Measurements from ENCODE around the gene DDAH1.
"Not testable (repeated sequence)": the region's sequence is repeated elsewhere in the genome, so short reads cannot be mapped to it uniquely, and the experiment has no call there.

Gene DDAH1

DNA sequence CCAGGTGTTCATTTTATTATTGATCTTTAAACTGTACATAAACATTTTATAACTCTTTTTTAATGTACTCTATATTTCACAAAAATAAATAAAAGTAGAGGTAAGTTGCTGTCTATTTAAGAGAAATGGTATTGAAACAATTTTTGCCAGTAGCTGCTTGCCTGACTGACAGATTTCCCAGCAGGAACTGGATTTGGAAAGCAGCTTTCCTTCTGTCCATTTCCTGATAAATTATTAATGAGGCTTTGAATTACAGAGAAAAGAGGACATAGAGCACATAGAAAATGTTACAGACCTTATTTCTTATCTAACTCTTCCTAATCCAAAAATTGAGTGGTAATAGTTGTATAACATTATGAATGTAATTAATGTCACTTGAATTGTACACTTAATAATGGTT lies 108.8 kb downstream of the DDAH1 start:
- DNase-seq: no peak

GRCh38 chr1:85352055-85352454 lies 112.9 kb downstream of the DDAH1 start:
- DNase-seq: no peak

- no peak for DNase-seq
These were observed 113.6 kb downstream of the DDAH1 start for GRCh38 chr1:85351202-85351828.

GRCh38 chr1:85349224-85349623 lies 115.7 kb downstream of the DDAH1 start:
- no peak for DNase-seq

- DNase-seq: no peak
These were observed 117.1 kb downstream of the DDAH1 start for GRCh38 chr1:85347908-85348307.

- not testable (repeated sequence) for DNase-seq
These were observed 117.7 kb downstream of the DDAH1 start for GRCh38 chr1:85347275-85347674.

- no peak for DNase-seq
These were observed 120.7 kb downstream of the DDAH1 start for GRCh38 chr1:85344256-85344694.

DNA sequence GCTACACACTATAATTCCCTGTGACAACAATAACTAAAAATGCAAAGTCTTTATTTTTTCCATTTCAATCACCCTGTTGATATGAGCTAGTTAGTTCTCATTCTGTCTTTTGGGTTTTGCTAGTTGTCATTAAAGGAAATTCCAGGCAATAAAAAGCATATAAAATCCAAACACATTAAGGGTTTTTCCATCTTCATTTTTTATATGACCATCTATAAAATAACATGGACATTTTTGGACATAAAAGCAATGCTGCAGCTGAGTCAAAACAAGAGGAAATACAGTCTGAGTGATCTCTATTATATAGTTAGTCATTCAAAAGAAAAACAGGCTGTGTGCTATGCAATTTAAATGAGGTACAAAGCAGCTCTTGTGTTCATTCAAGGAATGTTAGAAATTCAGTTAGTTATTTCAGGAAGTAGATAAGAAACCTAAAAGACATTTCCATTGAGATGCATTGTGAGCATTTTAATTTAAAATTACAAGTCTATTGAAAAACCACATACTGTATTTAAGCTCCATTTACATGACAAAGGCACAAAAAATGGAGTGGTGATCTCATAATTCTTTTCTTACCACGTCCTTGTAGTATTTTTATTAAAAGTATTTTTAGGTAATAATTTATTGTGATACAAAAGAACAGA lies 121.2 kb downstream of the DDAH1 start:
- no peak for DNase-seq

DNA sequence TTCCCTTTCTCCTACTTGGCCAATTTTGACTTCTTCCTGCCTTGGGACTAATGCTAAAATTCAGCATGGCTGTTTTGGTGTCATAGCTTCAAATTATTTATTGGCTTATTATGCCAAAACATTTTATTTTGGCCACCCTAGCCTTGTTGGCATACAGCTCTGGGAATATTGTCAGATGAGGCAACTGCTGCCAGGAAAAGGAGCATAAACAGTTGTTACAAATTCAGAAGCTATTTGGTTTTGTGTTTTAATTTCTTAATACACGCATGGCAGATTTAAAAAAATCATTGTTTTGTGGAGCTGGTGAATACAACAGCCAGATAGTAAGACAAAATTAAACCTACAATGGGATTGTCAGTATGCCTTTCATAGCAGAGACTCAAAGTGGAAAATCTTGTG lies 121.7 kb downstream of the DDAH1 start:
- DNase-seq: no peak

GRCh38 chr1:85342207-85342606 lies 122.8 kb downstream of the DDAH1 start:
- no peak for DNase-seq

DNA sequence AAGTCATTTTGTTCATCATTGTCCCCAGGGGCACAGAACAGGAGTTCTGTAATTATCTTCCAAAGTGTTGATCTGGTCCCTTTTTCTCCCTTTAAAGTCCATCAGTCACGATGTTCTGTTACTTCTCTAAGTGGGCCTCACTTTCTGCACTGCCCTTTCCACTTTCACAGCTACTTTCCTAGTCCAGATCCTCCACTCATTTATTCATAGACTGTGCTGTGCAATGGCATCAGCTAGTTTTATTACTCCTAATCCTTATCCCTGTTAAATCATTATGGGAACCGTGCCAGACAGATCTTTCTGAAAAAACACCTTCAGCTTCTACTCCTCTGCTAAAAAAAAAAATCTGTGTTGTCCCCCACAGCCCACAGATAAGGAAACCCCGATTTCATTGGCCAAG lies 124.5 kb downstream of the DDAH1 start:
- no peak for DNase-seq

- no peak for DNase-seq
These were observed 125.1 kb downstream of the DDAH1 start for GRCh38 chr1:85339656-85340399.

DNA sequence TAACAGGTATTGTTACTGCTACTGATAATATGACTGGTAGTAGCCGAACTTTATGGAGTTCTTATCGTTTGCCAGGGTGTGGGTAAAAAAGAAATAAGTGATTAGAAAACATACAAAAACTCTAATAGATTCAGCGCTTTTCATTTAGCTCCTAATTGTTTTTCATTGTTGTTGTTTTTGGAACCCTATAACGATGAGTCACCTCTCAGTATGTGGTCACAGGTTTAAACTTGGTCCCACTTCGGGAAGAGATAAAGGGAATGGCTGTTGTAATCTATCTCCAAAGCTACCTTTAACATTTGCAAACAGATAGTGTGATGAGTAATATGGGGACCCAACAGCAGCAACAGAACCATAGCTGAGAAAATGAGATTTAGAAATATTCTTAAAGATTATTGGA lies 125.9 kb downstream of the DDAH1 start:
- DNase-seq: no peak

GRCh38 chr1:85334962-85335361 lies 130.0 kb downstream of the DDAH1 start:
- DNase-seq: no peak

GRCh38 chr1:85333186-85333585 lies 131.8 kb downstream of the DDAH1 start:
- no peak for DNase-seq

DNA sequence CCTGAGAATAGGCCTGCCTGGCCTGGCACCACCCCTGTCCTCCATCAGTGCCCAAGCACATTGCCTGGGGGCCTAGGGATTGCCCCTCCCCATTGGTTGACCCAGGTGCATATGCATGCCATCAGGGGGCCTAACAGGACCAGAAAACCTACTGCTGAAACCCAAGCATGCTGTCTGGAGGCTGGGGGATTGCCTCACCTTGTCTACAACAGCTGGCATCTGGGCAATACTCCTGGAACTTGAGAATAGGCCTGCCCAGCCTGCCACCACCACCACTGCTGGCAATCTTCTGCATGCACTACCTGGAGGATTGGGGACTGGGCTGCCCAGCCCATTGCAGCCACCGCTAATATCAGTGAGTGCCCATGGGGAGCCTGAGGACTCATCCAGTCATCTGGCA lies 132.4 kb downstream of the DDAH1 start:
- no peak for DNase-seq

DNA sequence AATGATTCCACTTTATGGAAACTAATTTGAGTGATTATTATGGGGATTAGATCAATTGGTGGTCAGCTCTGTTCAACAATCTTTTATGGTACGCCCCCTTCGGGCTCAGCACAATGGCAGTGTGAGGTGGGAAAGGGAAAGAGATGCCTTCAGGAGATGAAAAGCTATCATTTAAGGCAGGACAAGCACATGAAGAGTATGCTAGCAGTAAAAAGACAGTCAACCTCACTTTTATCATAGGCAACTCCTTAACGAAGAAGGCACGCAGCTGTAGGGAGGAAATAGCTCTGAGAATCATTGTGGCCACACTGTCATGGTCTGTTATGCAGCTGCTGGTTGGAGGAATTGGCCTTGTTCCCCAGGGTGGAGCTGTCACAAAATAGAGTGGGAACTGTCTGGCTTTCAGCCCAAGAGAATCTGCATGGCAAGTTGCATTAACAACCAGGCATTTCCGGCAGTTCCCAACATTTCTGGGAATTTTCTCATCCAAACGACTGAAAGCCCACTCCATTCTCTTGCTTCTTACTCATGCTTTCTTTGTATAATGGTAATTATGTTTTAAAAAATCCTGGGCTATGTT lies 134.2 kb downstream of the DDAH1 start:
- DNase-seq: no peak

GRCh38 chr1:85330214-85330631 lies 134.7 kb downstream of the DDAH1 start:
- no peak for DNase-seq

GRCh38 chr1:85328713-85329397 lies 136.1 kb downstream of the DDAH1 start:
- no peak for DNase-seq

GRCh38 chr1:85327759-85328158 lies 137.2 kb downstream of the DDAH1 start:
- DNase-seq: no peak

- no peak for DNase-seq
These were observed 138.1 kb downstream of the DDAH1 start for GRCh38 chr1:85326851-85327250.

DNA sequence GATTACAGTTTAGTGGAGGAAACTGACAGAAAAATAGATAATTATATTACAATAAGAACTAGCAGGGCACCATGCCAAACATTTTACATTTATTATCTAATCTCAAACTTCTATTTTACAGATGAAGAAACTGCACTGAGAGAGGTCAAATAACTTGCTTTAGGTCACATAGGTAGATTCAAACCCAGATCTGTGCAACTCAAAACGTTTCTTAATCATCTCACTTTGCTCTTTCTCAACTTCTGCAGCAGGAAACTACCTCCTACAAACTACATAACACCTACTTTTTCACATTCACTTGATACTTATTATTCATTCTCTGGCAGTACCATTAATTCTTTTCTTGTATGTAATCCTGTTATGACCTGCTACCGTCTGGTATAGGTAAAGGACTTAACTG lies 138.6 kb downstream of the DDAH1 start:
- DNase-seq: no peak

- no peak for DNase-seq
These were observed 139.0 kb downstream of the DDAH1 start for GRCh38 chr1:85325920-85326319.
